ENCODE data around the gene BNC2. TPM values are rescaled to one million over a fixed set of nuclear protein-coding genes. Genes with fewer than 3 reads are reported as not detected.

Gene BNC2
- total and polyA plus RNA-seq, 2 of the 13 experiments (the other 11 are each of a cell fraction or from before 2014, with no cell fraction given) = not detected

DNA sequence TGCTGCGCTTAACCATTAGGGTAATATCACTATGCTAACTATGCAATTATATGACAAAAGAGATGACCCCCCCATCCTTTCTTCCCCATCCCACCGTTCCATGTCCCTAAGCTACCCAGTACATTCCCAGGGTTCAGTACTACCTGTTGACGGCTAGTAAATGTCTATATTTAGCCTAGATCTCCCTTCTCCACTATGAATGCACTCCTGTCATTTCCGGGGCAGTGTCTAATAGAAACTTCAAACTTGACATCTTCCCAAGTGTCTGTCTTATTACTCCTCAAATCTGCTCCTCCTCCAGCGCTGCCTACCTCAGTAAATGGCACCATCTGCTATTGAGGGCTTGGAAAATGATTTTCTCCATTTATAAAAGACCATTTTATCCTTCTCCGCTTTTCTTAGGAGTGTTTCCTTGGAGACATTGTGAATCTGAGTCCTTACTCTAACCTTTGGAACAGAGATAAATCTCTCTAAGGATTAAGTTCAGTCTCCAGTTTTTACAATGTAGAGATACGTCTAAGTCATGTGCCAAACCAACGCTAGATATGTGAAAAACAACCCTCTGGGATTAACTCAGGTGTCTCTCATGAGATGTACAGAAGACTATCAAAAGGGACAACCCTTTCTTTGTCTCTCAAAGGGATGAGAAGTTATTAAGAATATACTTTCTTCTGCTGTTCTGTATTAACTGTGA, 114.9 kb downstream of the BNC2 start (continued):
- TF ChIP-seq, protein P1, sequence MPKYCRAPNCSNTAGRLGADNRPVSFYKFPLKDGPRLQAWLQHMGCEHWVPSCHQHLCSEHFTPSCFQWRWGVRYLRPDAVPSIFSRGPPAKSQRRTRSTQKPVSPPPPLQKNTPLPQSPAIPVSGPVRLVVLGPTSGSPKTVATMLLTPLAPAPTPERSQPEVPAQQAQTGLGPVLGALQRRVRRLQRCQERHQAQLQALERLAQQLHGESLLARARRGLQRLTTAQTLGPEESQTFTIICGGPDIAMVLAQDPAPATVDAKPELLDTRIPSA (CRISPR knock-in tag; IDR thresholded peaks at IDR 0.05; ENCODE audit: borderline replicate concordance) = no peak
- TF ChIP-seq, protein P2, sequence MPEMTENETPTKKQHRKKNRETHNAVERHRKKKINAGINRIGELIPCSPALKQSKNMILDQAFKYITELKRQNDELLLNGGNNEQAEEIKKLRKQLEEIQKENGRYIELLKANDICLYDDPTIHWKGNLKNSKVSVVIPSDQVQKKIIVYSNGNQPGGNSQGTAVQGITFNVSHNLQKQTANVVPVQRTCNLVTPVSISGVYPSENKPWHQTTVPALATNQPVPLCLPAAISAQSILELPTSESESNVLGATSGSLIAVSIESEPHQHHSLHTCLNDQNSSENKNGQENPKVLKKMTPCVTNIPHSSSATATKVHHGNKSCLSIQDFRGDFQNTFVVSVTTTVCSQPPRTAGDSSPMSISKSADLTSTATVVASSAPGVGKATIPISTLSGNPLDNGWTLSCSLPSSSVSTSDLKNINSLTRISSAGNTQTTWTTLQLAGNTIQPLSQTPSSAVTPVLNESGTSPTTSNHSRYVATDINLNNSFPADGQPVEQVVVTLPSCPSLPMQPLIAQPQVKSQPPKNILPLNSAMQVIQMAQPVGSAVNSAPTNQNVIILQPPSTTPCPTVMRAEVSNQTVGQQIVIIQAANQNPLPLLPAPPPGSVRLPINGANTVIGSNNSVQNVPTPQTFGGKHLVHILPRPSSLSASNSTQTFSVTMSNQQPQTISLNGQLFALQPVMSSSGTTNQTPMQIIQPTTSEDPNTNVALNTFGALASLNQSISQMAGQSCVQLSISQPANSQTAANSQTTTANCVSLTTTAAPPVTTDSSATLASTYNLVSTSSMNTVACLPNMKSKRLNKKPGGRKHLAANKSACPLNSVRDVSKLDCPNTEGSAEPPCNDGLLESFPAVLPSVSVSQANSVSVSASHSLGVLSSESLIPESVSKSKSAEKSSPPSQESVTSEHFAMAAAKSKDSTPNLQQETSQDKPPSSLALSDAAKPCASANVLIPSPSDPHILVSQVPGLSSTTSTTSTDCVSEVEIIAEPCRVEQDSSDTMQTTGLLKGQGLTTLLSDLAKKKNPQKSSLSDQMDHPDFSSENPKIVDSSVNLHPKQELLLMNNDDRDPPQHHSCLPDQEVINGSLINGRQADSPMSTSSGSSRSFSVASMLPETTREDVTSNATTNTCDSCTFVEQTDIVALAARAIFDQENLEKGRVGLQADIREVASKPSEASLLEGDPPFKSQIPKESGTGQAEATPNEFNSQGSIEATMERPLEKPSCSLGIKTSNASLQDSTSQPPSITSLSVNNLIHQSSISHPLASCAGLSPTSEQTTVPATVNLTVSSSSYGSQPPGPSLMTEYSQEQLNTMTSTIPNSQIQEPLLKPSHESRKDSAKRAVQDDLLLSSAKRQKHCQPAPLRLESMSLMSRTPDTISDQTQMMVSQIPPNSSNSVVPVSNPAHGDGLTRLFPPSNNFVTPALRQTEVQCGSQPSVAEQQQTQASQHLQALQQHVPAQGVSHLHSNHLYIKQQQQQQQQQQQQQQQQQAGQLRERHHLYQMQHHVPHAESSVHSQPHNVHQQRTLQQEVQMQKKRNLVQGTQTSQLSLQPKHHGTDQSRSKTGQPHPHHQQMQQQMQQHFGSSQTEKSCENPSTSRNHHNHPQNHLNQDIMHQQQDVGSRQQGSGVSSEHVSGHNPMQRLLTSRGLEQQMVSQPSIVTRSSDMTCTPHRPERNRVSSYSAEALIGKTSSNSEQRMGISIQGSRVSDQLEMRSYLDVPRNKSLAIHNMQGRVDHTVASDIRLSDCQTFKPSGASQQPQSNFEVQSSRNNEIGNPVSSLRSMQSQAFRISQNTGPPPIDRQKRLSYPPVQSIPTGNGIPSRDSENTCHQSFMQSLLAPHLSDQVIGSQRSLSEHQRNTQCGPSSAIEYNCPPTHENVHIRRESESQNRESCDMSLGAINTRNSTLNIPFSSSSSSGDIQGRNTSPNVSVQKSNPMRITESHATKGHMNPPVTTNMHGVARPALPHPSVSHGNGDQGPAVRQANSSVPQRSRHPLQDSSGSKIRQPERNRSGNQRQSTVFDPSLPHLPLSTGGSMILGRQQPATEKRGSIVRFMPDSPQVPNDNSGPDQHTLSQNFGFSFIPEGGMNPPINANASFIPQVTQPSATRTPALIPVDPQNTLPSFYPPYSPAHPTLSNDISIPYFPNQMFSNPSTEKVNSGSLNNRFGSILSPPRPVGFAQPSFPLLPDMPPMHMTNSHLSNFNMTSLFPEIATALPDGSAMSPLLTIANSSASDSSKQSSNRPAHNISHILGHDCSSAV (CRISPR knock-in tag; IDR thresholded peaks at IDR 0.05; ENCODE audit: borderline replicate concordance) = no peak

DNA sequence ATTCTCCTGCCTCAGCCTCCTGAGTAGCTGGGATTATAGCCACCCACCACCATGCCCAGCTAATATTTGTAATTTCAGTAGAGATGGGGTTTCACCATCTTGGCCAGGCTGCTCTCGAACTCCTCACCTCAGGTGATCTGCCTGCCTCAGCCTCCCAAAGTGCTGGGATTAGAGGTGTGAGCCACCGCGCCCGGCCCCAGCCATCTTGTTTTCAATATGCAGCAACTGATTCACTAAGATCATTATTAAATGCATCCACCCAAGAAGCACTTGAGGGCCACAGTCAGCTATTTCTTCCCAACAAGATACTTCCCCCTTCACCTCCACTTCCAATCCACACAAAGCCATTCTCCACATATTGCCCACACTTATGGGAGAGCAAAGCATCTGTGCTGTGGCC, 115.8 kb downstream of the BNC2 start:
- no peak for FAIRE-seq
- no peaks in the 10 kb centered on the region for H4K20me1 ChIP-seq (ENCODE audit: insufficient read depth, low read length)
- H3K9ac ChIP-seq (ENCODE audit: insufficient read depth, low read depth, low read length) = no peak overlapping the region
- no peaks in the 10 kb centered on the region for H3K4me1 ChIP-seq (ENCODE audit: insufficient read depth, low read length)
- no peaks in the 10 kb centered on the region for H3K9me3 ChIP-seq (ENCODE audit: low read length)
- POLR2A ChIA-PET = no interaction called here
- H3K27ac ChIP-seq (ENCODE audit: extremely low read length, insufficient read depth, low read length) = no peak overlapping the region
- no peak overlapping the region for H3K4me2 ChIP-seq (ENCODE audit: low read depth, low read length)
- BruUV-seq (replicated peaks) = no TSS peak
- ATAC-seq = no peak
- 50% methylated on average over 4 of the region's 4 CpGs for WGBS (ENCODE audit: low lambda C conversion rate)
- no peaks in the 10 kb centered on the region for H3K36me3 ChIP-seq (replicated peaks in 1 of 2; ENCODE audit: control insufficient read depth in 1 of 2, insufficient read depth in 2 of 2, low read length in 2 of 2)
- no peak overlapping the region for H2AFZ ChIP-seq (ENCODE audit: low read length)
- no peaks in the 10 kb centered on the region for H3K27me3 ChIP-seq (ENCODE audit: control insufficient read depth in 1 of 2, insufficient read depth in 2 of 2, low read length in 2 of 2)
- CTCF ChIA-PET (ENCODE audit: low intra/inter-chr PET ratio, low total read pairs) = no interaction called here
- in situ Hi-C loops (cut with HindIII; ENCODE audit: extremely low pct_ligation_motif_present, low pct_unique_long_range_greater_than_20kb) (no loop called here), intact Hi-C loops (cut with micrococcal nuclease; ENCODE audit: unreplicated experiment) (no loop called here)
- no peaks in the 10 kb centered on the region for H3K79me2 ChIP-seq (ENCODE audit: insufficient read depth, low read length)
- no peak for DNase-seq (ENCODE audit: low spot score)
- H3K4me3 ChIP-seq (replicated peaks in 1 of 3; ENCODE audit: insufficient read depth in 1 of 3, low read depth in 2 of 3, low read length in 3 of 3) = no peak overlapping the region
- TF ChIP-seq RCOR2 (CRISPR knock-in tag; IDR thresholded peaks at IDR 0.05) = no peak
- TF ChIP-seq BORCS8-MEF2B (CRISPR knock-in tag; IDR thresholded peaks at IDR 0.05) = no peak
- TF ChIP-seq ZNF629 (CRISPR knock-in tag; conservative IDR thresholded peaks at IDR 0.05) = no peak
- no peak for TF ChIP-seq PTBP1 (IDR thresholded peaks at IDR 0.05; ENCODE audit: low read depth, low read length, poor library complexity, severe bottlenecking)
- no peak for TF ChIP-seq BRD4 (CRISPR knock-in tag; IDR thresholded peaks at IDR 0.05)
- no peak for TF ChIP-seq KDM4B (CRISPR knock-in tag; IDR thresholded peaks at IDR 0.05)
- TF ChIP-seq, protein P3, sequence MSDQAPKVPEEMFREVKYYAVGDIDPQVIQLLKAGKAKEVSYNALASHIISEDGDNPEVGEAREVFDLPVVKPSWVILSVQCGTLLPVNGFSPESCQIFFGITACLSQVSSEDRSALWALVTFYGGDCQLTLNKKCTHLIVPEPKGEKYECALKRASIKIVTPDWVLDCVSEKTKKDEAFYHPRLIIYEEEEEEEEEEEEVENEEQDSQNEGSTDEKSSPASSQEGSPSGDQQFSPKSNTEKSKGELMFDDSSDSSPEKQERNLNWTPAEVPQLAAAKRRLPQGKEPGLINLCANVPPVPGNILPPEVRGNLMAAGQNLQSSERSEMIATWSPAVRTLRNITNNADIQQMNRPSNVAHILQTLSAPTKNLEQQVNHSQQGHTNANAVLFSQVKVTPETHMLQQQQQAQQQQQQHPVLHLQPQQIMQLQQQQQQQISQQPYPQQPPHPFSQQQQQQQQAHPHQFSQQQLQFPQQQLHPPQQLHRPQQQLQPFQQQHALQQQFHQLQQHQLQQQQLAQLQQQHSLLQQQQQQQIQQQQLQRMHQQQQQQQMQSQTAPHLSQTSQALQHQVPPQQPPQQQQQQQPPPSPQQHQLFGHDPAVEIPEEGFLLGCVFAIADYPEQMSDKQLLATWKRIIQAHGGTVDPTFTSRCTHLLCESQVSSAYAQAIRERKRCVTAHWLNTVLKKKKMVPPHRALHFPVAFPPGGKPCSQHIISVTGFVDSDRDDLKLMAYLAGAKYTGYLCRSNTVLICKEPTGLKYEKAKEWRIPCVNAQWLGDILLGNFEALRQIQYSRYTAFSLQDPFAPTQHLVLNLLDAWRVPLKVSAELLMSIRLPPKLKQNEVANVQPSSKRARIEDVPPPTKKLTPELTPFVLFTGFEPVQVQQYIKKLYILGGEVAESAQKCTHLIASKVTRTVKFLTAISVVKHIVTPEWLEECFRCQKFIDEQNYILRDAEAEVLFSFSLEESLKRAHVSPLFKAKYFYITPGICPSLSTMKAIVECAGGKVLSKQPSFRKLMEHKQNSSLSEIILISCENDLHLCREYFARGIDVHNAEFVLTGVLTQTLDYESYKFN (CRISPR knock-in tag; conservative IDR thresholded peaks at IDR 0.05) = no peak
- no peak for TF ChIP-seq SIX1 (CRISPR knock-in tag; IDR thresholded peaks at IDR 0.05; ENCODE audit: borderline replicate concordance)
- no peak for TF ChIP-seq NFE2 (CRISPR knock-in tag; IDR thresholded peaks at IDR 0.05)
